HEK293 (cell line): ENCODE results near the gene ERCC5.
A peak's percentile ranks its signal among the peaks of the same experiment; 100 is the strongest.

ENCODE experiments used
- CTCF ChIA-PET: fragments of 350-600 bp; formaldehyde crosslinking; extraction: SDS; loops from one replicate; lab custom pipeline; 2021; ENCODE audit warnings: antibody characterized with exemption; lab: Yijun Ruan, JAX
- POLR2A ChIA-PET: fragments of 300-600 bp; formaldehyde crosslinking; extraction: SDS; loops from one replicate; lab custom pipeline; 2020; ENCODE audit warnings: antibody characterized with exemption, inconsistent platforms; lab: Yijun Ruan, JAX
- H3K27ac ChIP-seq: fragments of 200-500 bp; sonication (Bioruptor generic); 2 replicates; pipeline ENCODE4 v1.5.1; 2014; ENCODE audit warnings: low read depth, low read length, control low read depth, inconsistent platforms; ENCODE audit errors: extremely low read depth
- H3K36me3 ChIP-seq, 2 experiments: fragments of 200-500 bp in 1 of 2; sonication (Bioruptor generic) in 1 of 2; 1 replicate in 1 of 2; 2 replicates in 1 of 2; pipeline ENCODE4 v1.5.1; 2014 to 2017; ENCODE audit warnings: inconsistent platforms in 2 of 2, low read length in 2 of 2; ENCODE audit not compliant: control insufficient read depth in 2 of 2, insufficient read depth in 1 of 2
- H3K4me1 ChIP-seq: fragments of 200-500 bp; sonication (Bioruptor generic); 2 replicates; pipeline ENCODE4 v1.5.1; 2014; ENCODE audit warnings: mild to moderate bottlenecking, low read length, inconsistent platforms; ENCODE audit not compliant: control insufficient read depth, insufficient read depth
- H3K4me3 ChIP-seq: 2 replicates; pipeline ENCODE4 v1.5.1; 2011; ENCODE audit warnings: low read depth, mild to moderate bottlenecking, control low read depth, low read length, moderate library complexity
- H3K9me3 ChIP-seq: fragments of 200-500 bp; sonication (Bioruptor generic); 2 replicates; pipeline ENCODE4 v1.5.1; 2014; ENCODE audit warnings: low read depth, low read length, inconsistent platforms; ENCODE audit not compliant: control insufficient read depth, insufficient read depth
- ZNF48 ChIP-seq: fragments of 450-650 bp; formaldehyde crosslinking; IDR thresholded peaks from 2 replicates; pipeline ENCODE4 v1.5.1; 2016; ENCODE audit warnings: missing biosample characterization, missing genetic modification characterization
- ZNF561 ChIP-seq: fragments of 450-650 bp; IDR thresholded peaks from 2 replicates; pipeline ENCODE4 v1.5.1; 2018; ENCODE audit warnings: missing biosample characterization, missing genetic modification characterization, borderline replicate concordance
- ZNF654 ChIP-seq: fragments of 450-650 bp; formaldehyde crosslinking; IDR thresholded peaks from 2 replicates; pipeline ENCODE4 v1.5.1; 2016; ENCODE audit warnings: low read depth, missing biosample characterization, missing genetic modification characterization
- TF ChIP-seq, protein P1 (sequence below): fragments of 450-650 bp; formaldehyde crosslinking; IDR thresholded peaks from 2 replicates; pipeline ENCODE4 v1.5.1; 2016; ENCODE audit warnings: missing biosample characterization, missing genetic modification characterization
- TF ChIP-seq, protein P2 (sequence below): fragments of 450-650 bp; formaldehyde crosslinking; IDR thresholded peaks from 2 replicates; pipeline ENCODE4 v1.5.1; 2016; ENCODE audit warnings: missing biosample characterization, missing genetic modification characterization, low read depth
- TF ChIP-seq, protein P3 (sequence below): fragments of 450-650 bp; formaldehyde crosslinking; IDR thresholded peaks from 2 replicates; pipeline ENCODE4 v1.5.1; 2016; ENCODE audit warnings: missing biosample characterization, missing genetic modification characterization, borderline replicate concordance

The ERCC5 gene

DNA sequence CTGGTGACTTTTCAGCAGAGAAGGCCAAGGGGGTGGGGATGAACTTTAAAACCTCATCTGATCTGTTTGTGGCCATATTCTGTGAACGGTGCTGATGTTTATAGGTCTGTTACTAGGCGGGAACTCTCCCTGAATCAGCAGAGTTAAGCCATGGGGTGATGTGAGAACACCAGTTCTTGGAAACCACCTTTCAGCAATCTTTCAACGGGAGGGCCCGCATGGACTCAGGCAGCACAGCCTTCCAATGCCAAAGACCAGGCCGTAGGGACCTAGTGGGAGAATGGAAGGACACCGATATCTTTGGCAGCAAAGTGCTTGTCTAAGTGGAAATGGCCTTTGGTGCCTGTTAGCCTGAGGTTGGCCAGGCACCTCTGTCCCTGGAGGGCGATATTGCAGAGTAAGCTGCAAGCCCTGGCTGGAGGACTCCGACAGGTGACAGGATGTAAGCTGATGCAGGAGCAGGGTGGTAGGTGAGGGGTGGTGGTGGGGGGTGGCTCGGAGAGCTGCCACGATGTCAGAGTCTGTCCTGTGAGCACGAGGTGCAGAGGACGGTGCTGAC is 57.0 kb downstream of the ERCC5 start (continued):
- TF ChIP-seq, protein P1, sequence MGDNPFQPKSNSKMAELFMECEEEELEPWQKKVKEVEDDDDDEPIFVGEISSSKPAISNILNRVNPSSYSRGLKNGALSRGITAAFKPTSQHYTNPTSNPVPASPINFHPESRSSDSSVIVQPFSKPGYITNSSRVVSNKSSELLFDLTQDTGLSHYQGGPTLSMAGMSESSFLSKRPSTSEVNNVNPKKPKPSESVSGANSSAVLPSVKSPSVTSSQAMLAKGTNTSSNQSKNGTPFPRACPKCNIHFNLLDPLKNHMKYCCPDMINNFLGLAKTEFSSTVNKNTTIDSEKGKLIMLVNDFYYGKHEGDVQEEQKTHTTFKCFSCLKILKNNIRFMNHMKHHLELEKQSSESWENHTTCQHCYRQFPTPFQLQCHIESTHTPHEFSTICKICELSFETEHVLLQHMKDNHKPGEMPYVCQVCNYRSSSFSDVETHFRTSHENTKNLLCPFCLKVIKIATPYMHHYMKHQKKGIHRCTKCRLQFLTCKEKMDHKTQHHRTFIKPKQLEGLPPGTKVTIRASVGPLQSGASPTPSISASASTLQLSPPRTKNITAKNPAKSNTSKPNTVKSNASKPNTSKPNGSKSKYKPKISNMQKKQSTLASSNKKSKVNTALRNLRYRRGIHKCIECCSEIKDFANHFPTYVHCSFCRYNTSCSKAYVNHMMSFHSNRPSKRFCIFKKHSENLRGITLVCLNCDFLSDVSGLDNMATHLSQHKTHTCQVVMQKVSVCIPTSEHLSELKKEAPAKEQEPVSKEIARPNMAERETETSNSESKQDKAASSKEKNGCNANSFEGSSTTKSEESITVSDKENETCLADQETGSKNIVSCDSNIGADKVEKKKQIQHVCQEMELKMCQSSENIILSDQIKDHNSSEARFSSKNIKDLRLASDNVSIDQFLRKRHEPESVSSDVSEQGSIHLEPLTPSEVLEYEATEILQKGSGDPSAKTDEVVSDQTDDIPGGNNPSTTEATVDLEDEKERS = no peak
- TF ChIP-seq, all 188 proteins: peak for 0

DNA sequence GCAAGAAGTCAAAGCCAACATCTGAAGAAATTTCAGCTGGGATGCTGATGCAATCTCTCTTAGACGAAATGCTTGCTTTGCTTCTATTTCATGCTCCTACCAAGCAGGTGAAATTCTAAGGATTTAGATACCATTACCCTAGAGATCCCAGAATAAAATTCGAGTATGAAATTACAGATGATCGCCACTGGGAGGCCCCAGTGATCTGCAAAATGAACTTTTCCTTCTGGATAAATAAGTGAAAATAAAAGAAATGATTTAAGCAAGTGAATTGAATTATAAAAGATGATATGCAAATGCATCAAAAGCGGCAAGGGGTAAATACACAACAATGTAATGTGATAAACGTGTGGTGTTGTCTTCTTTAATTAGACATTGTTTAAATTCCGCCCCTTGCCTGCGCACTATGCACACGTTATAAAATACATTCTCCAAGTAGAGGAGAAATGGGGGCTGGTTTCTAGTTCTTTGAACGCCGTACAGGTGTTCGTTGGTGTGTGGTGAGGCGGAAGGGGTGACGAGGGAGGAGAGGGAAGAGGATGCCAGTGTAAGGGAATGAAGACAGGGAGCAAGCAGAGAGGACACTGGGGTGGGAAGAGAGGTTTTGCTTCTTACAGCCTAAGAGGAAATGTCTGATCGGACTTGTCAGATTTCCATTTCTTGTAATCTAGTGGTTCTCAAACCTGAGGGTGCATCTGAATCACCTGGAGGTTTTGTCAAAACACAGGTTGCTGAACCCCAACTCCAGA is 58.0 kb downstream of the ERCC5 start:
- Histone ChIP-seq H3K4me1 (no peaks in the 10 kb centered on the region), H3K27ac (no peak overlapping the region), H3K9me3 (no peaks in the 10 kb centered on the region), H3K4me3 (no peak overlapping the region), H3K36me3 (no peaks in the 10 kb centered on the region)
- ChIA-PET CTCF (interaction anchor here (0.7 to 1.0 kb wide), 3 partner anchors 12 to 106 kb away, joined by 3 to 5 read pairs (median 3); no protein-coding TSS in a partner anchor), POLR2A (no interaction called here)
- TF ChIP-seq ZNF48 (no peak), ZNF561 (tag by site-specific recombination) (no peak), ZNF654 (tag by site-specific recombination) (peak; percentile 43)
- TF ChIP-seq, protein P2, sequence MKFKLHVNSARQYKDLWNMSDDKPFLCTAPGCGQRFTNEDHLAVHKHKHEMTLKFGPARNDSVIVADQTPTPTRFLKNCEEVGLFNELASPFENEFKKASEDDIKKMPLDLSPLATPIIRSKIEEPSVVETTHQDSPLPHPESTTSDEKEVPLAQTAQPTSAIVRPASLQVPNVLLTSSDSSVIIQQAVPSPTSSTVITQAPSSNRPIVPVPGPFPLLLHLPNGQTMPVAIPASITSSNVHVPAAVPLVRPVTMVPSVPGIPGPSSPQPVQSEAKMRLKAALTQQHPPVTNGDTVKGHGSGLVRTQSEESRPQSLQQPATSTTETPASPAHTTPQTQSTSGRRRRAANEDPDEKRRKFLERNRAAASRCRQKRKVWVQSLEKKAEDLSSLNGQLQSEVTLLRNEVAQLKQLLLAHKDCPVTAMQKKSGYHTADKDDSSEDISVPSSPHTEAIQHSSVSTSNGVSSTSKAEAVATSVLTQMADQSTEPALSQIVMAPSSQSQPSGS (tag by site-specific recombination) = no peak

DNA sequence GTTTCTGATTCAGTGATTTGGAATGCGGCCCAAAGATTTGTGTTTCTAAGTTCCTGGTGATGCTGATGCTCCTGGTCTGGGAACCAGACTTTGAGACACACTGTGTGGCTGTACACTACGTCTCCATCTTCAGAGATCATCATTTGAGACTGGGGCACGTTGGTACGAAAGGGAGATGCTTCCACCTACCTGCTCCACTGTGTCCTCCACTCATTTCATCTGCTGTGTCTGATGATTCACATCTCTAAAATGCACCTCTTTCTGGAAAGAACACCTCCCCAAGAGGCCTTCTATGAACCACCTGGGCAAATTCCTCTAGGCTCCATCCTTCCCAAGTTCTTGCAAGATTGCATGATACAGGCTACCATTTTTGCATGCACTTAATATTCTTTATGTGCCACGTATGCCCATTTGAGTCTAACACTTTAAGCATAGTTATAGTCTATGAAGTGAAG is 58.6 kb downstream of the ERCC5 start:
- TF ChIP-seq, protein P3, sequence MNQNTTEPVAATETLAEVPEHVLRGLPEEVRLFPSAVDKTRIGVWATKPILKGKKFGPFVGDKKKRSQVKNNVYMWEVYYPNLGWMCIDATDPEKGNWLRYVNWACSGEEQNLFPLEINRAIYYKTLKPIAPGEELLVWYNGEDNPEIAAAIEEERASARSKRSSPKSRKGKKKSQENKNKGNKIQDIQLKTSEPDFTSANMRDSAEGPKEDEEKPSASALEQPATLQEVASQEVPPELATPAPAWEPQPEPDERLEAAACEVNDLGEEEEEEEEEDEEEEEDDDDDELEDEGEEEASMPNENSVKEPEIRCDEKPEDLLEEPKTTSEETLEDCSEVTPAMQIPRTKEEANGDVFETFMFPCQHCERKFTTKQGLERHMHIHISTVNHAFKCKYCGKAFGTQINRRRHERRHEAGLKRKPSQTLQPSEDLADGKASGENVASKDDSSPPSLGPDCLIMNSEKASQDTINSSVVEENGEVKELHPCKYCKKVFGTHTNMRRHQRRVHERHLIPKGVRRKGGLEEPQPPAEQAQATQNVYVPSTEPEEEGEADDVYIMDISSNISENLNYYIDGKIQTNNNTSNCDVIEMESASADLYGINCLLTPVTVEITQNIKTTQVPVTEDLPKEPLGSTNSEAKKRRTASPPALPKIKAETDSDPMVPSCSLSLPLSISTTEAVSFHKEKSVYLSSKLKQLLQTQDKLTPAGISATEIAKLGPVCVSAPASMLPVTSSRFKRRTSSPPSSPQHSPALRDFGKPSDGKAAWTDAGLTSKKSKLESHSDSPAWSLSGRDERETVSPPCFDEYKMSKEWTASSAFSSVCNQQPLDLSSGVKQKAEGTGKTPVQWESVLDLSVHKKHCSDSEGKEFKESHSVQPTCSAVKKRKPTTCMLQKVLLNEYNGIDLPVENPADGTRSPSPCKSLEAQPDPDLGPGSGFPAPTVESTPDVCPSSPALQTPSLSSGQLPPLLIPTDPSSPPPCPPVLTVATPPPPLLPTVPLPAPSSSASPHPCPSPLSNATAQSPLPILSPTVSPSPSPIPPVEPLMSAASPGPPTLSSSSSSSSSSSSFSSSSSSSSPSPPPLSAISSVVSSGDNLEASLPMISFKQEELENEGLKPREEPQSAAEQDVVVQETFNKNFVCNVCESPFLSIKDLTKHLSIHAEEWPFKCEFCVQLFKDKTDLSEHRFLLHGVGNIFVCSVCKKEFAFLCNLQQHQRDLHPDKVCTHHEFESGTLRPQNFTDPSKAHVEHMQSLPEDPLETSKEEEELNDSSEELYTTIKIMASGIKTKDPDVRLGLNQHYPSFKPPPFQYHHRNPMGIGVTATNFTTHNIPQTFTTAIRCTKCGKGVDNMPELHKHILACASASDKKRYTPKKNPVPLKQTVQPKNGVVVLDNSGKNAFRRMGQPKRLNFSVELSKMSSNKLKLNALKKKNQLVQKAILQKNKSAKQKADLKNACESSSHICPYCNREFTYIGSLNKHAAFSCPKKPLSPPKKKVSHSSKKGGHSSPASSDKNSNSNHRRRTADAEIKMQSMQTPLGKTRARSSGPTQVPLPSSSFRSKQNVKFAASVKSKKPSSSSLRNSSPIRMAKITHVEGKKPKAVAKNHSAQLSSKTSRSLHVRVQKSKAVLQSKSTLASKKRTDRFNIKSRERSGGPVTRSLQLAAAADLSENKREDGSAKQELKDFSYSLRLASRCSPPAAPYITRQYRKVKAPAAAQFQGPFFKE (tag by site-specific recombination) = no peak

More for the DNA sequence above, 58.6 kb downstream of the ERCC5 start:
- CTCF ChIA-PET = interaction anchor here (0.6 to 1.0 kb wide), 2 partner anchors 11 to 286 kb away, joined by 3 to 6 read pairs; no protein-coding TSS in a partner anchor
- no peak overlapping the region for H3K4me3 ChIP-seq
- no peak overlapping the region for H3K27ac ChIP-seq
- POLR2A ChIA-PET = no interaction called here
- H3K36me3 ChIP-seq = no peaks in the 10 kb centered on the region
- no peaks in the 10 kb centered on the region for H3K9me3 ChIP-seq
- no peaks in the 10 kb centered on the region for H3K4me1 ChIP-seq
